GM18507 (cell line): Measurements from ENCODE around the gene TTC39A.
A peak's percentile ranks its signal among the peaks of the same experiment; 100 is the strongest.
"Not testable (repeated sequence)": the region's sequence is repeated elsewhere in the genome, so short reads cannot be mapped to it uniquely, and the experiment has no call there.

Source experiments
- DNase-seq: peaks from one replicate; pipeline ENCODE4 v3.0.0; 2011; ENCODE audit warnings: low read depth; ENCODE audit not compliant: insufficient read length; ENCODE audit errors: extremely low spot score
- FAIRE-seq: peaks from 2 replicates; lab custom pipeline; 2011; peaks lifted over from hg19 to GRCh38; lab: Jason Lieb, UNC

TTC39A gene

DNA sequence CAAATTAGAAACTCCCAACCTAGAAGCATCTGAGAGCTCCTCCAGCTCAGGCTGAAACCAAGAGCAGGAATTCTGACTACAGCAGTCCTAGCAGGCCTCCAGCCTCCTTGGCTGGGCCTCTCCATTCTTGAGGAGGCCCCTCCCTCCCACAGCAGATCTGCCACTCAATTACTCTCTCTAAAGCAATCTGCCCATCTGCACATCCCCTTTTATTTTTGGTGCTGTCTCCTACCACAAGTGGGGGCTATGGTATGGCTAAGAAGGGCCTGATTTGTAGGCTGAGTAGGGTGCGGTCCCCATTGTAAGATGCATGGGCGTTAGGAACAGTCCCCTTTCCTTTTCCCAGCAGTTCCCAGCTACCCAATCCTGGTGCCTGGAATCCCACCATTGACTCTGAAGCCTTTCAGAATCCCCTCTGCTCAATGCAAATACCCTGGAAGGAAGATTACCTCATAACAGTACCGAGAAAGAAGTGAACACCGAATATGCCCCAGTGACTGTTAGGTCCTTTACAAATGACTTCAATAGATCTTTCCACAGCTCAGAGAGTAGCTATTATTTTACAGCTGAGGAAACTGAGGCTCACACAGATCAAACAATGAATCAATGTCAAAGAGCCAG, 11.6 kb upstream of the TTC39A start:
- FAIRE-seq, result peak; percentile 72

DNA sequence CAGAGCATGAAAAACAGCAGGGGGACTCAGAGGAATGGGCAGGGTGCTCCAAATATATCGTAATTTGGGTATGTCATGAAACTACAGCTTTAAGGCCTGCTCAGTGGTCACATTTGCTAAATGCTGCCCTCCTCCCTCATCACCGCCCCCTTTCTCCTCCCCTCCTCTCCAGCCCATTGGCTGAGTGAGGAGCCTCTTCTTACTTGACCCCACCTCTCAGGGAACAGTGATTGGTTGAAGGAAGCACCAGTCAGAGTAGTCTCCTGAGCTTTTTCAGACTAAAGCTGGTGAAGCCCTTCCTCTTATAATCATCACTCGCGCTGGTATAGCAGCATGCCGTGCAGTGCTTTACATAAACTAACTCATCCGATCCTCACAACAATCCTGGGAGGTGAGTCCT, 10.0 kb upstream of the TTC39A start:
- no peak for FAIRE-seq
- DNase-seq, result no peak

More for the DNA sequence above, 11.6 kb upstream of the TTC39A start:
- no peak for DNase-seq

DNA sequence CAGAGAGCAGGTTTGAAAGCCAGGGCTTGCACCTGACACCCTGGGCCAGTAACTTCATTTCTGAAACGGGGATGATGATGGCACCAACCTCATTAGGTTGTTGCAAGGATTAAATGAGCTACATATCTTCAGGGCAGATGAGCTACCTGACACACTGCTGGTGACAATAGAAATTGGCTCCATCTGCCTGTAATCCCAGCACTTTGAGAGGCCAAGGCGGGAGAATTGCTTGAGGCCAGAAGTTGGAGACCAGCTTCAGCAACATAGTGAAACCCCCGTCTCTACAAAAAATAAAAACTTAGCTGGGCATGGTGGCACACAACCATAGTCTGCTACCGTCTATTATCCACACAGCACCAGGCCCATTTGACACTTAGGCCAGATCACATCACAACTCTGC, 6.3 kb upstream of the TTC39A start:
- DNase-seq, result no peak
- no peak for FAIRE-seq

DNA sequence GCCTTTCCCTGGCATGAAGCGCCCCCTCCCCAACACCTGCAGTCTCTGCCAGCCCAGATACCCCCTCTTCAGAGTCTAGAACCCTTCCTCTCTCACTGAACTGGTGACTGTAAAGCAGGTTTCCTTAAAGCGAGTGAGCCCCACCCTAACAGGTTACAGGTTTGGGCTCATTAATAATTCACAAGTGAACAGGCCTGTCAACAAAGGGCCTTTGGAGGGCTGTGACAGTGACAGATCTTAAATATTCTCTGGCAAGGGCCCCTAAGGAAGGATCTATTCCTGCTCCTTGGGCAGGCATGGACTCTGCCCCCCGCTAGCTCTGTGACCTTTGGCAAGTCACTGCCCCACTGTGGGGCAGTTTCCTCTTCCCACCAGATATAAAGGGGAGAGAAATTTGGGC, 5.6 kb upstream of the TTC39A start:
- FAIRE-seq, result no peak
- DNase-seq, result no peak

DNA sequence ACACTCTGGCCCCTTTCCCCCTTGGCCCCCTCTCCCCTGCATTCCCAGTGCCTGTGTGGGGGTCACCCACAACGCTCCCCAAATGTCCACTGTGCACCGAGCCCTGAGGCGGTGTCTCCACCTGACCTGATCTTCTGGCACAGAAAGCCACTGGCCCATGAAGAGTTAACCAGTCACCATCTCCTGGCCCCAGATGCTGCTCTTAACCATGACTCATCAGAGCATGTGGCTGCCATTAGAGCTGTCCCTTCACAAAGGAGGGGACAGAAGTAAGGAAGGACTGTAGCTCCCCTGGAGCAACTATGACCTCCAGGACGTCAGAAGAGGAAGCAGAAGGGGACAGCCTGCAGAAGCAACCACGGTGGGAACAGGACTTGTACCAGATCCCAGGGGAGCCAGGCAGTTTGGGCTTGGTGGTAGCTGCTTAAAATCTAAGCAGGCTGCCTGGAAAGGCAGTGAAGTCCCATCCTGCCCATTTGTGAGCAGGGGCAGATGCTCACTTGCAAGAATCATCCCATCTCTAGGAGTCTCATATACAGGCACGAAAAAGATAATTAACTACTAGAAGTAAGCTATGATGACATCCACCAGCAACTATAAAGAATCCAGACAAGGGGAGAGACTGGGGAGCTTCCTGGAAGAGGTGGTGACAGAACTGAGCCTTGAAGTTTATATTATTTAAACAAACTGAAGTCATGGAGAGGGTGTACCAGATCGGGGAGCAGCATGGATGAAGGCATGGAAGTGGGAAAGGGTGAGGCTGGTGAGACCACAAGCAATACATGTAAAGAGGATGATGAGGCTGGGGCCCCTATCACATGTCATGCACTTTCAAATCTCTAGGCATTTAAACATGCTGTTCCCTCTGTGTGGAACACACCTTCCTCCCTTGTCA, 1.1 kb upstream of the TTC39A start:
- peak; percentile 56 for FAIRE-seq
- DNase-seq, result peak; percentile 46

DNA sequence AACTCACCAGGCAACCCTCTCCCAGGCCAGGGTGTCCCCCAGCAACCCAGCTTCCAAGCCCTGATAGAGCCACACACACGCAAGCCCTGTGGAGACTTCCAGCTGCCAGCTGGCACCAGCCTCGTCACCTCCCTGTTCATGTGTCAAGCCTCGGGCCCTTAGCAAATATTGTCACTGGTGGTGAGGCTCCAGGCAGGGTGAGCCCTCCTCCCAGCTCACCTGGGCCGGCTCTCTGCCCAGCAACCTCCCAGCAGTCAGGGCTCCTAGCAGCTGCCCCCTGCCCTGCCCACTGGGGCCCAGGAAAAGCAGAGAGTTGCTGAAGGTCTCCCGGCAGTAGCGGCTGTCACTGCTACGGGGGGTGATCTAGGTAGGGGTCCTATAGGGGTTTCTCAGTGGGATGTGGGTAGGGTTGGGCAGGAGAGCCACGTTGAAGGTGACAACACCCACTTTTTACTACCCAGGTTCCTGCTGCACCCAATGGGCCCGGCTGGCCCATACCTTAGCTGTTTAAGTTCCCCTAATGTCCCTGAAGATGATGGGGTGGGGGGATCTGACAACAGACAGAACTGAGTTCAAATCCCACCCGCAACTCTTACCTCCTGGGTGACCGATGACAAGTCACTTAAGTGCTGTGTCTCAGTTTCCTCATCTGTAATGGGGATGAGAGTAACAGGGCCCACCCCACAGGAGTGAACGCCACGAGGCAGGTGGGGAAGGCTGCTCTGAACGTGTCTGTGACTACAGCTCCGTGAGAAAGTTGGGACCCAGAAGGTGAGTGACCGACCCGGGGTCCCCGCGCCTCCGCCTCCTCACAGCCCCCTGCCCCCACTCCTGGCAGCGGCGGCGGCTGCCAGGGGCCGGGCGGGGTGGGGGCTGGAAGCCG, 678 bp downstream of the TTC39A start:
- FAIRE-seq (no peak), DNase-seq (no peak)

DNA sequence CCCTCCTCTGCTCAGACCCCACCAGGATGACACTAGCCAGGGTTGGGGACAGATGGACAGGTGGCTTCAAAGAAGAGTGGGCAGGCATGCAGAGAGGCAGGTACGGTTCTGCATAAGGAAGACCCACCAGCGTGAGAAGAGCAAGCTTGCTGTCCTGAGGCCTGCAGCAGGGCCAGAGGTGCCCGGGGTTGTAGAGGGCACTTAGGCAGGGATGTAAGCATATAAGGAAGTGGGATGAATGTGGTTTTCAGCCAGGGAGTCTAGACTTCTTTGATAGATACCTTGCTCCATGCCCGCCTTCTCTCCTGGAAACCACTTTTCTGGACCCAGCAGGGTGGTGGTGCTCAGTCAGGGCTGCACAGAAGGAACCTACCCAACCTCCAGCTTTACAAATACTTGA, 1.4 kb downstream of the TTC39A start:
- DNase-seq, result no peak
- no peak for FAIRE-seq

DNA sequence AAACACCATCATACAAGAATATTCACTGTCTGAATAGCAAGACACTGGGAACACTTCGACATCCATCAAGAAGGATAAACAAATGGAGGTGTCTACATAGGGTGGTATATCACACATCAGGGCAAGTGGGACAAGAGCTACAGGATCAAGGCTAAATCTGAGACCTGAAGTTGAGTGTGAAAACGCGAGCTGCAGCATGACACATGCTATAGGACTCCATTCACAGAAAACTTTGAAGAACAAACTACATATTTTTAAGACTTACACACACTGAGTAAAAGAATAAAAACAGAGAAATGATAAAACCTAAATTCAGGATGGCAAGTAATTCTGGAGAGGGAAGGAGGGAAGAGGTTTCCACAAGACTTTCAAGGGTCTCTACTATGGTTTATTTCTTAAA, 2.1 kb downstream of the TTC39A start:
- FAIRE-seq (no peak), DNase-seq (no peak)

DNA sequence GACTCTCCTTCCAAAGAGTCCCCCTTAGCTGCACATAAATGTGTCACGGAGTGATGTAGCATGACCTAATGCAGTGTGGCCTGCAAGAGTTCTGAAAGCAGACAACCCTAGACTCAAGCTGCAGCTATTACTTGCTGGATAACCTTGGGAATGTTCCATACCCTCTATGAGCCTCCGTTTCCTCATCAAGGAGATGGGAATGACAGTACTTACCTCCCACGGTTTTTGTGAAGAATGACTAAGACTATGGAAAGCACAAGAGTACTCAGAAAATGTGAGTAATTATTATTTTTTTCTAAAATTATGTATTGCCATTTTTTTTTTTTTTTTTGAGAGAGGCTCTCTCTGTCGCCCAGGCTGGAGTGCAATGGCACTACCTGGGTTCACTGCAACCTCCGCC, 3.0 kb downstream of the TTC39A start:
- FAIRE-seq (no peak), DNase-seq (no peak)

DNA sequence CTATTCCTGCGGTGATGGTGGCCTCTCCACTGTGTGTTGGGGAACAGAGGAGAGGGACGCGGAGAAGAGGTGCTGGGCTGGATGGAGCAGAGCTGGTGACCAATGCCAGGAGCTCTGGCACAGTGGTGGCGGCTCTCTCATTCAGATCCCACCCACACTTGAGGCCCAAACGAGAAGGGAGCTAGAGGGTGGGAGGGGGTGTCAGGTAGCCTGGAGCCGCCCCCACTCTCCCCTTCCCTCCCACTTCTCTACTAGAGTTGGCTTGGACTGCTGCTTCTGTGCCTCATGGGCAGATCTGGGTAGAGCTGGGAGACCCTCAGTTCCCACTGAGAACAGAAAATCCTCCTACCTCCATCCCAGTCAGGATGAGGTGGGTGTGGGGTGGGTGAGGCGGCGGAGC, 3.5 kb downstream of the TTC39A start:
- DNase-seq, result no peak
- FAIRE-seq, result no peak

DNA sequence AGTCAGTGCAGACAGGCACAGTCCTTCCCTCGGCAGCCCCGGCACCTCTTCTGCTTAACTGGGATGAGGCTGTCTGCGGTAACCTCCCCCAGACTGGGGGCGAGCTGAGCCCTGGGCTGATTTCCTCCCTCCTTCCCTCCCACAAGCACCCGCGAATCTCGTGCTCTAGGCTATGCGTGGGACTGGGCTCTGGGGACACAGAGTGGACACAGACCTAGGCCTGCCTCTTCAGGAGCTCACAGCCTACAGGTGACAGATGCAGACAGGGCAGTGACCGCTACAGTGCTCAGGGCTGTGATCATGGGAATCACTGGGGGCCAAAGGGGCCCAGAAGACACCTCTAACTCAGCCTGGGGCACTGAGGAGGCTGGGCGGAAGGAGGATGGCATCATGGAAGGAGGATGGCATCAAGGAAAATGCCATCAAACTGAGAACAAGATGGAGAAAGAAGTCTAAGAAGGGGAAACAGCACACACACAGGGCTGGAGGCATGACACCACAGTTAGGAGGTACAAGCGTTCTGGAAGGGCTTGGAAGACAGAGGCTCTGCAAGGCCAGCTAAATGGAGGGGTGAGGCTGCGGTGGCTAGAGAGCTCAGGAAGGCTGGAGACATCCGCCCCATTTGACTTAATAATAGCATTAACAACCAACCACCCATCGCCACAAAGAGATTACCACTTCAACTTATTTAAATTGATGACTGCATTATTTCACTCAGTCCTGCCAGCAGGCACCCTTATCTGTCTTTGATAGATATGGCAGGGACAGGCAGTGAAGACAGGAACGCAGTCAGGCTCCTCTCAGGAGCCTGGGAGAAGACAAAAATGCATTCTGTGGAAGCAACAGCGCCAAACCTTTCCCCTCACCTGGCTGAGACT, 4.2 kb downstream of the TTC39A start:
- DNase-seq (no peak), FAIRE-seq (no peak)

DNA sequence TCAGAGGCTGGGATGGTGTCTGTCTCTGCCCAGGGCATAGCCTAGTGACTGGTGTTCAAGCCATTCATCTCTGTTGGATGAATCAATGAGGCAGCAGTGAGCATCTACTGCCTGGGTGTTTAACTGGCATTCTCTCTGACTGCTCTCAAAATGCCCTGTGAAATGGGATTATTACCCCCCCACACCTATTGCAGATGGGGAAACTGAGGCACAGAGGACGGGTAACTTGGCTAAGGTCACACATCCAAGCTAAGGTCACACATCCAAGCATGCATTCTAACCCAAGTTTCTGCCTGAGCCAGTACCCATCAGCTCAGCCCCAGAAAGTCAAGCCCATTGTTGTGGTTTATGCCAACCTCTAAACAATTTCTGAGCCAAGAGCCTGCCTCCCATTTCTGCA, 5.0 kb downstream of the TTC39A start:
- DNase-seq, result no peak
- FAIRE-seq, result no peak

DNA sequence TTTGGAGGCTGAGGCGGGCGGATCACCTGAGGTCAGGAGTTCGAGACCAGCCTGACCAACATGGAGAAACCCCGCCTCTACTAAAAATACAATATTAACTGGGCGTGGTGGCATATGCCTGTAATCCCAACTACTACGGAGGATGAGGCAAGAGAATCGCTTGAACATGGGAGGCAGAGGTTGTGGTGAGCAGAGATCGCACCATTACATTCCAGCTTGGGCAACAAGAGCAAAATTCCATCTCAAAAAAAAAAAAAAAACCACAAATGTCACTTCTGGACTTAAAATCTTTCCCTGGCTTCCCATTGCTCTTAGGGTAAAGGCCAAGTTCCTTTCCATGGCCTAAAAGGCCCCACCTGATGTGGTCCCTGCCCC, 5.4 kb downstream of the TTC39A start:
- not testable (repeated sequence) for FAIRE-seq

DNA sequence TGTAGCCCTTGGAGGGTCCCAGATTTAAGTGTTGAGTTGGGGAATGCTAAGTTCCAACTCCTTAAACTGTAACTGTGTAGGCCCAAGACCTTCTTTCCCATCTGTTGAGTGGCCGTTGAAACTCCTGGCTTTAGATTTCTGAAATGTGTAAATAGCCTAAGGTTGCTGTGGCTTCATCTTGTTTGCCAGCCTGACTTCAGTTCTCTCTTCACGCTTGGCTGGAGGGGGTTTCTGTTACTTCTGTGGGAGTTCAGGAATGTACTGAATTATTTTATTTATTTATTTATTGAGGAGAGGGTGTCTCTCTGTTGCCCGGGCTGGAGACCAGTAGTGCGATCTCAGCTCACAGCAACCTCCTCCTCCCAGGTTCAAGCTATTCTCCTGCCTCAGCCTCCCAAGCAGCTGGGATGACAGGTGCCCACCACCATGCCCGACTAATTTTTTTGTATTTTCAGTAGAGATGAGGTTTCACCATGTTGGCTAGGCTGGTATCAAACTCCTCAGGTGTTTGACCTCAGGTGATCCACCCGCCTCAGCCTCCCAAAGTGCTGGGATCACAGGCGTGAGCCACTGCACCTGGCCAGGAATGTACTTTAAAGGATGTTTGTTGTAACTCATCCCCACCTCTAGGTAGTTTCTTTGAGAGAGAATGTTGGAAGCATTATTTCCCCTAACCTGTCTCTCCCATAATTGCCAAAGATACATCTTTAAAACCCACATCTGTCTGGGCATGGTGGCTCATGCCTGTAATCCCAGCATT, 5.9 kb downstream of the TTC39A start:
- FAIRE-seq, result no peak
- DNase-seq, result no peak

More for the DNA sequence above, 5.4 kb downstream of the TTC39A start:
- DNase-seq, result not testable (repeated sequence)

DNA sequence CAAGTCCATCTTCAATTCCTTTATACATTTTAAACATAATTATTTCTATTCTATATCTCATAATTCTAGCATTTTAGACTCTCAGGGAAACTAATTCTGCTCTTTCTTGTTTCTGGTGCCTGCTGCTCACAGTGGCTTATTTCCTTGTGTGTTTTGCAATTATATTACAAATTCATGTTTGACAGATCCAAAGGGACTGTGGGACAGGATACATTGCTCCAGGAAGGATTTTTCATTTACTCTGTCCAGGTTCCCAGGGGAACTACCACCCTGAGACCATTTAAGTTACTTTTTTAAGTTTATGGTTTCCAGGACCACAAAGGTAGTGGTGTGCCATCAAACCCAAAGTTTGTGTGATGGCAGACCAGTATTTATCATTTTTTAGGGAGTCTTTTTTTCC, 6.6 kb downstream of the TTC39A start:
- DNase-seq, result no peak
- no peak for FAIRE-seq

DNA sequence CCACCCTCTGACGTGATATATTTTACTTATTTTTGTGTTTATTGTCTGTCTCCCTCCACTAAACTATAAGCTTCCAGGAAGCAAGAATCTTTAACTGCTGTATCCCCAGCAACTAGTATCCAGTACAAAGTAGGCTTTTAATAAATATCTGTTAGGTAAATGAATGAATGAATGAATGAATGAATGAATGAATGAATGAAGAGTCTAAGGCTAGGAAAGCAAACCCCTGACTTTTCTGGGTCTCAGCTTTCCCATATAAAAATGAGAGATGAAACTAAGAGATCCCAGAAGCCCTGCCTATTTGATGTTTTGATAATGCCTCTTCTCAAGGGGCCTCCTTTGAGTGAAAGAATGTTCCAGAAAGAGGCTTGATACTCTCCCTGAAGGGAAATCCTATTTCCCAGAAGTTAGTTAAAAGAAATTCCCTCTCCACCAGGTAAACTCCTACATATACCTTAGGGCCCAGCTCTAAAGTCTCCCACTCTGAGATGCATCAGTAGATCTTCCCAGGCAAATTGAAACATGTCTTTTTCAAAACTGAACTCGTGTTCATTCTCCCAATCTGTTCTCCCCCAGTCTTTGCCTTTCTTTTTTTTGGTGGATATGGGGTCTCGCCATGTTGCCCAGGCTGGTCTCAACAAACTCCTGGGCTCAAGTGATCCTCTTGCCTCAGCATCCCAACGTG, 7.8 kb downstream of the TTC39A start:
- no peak for DNase-seq
- FAIRE-seq, result no peak

DNA sequence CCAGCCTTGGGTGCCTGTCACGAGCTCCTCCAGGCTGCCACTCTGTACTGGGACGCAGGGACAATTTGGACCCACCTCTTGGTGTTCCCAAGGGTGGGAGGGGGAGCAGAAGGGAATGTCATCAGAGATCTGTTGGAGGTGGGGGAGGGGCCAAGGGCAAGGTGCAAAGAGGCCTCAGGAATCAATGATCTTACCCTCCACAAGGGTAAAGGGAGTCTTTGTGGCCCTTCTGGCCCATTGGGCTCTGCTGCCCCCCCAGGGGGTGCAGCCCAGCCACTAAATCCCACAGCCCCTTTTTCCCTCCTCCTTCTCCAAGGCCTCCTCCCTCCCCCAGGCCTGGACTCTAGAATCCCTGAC, 8.5 kb downstream of the TTC39A start:
- DNase-seq (no peak), FAIRE-seq (no peak)
